RPMI7951 (cell line): ENCODE data around the gene RALGPS1. TPM values are rescaled to one million over a fixed set of nuclear protein-coding genes. Genes with fewer than 3 reads are reported as not detected.

Experiments
- DNase-seq: peaks from one replicate; pipeline ENCODE4 v3.0.0-alpha.2; 2012; ENCODE audit warnings: low read depth
- total RNA-seq: library from RNA; depleted of rRNA; stranded (reverse); fragments of >200 nt; shearing (Covaris generic); gene quantifications from 2 replicates; pipeline ENCODE4 v1.2.3, GENCODE V29; 2014

RALGPS1 gene
- total RNA-seq, 1 experiment from 2014 or later, result 4.0 TPM

DNA sequence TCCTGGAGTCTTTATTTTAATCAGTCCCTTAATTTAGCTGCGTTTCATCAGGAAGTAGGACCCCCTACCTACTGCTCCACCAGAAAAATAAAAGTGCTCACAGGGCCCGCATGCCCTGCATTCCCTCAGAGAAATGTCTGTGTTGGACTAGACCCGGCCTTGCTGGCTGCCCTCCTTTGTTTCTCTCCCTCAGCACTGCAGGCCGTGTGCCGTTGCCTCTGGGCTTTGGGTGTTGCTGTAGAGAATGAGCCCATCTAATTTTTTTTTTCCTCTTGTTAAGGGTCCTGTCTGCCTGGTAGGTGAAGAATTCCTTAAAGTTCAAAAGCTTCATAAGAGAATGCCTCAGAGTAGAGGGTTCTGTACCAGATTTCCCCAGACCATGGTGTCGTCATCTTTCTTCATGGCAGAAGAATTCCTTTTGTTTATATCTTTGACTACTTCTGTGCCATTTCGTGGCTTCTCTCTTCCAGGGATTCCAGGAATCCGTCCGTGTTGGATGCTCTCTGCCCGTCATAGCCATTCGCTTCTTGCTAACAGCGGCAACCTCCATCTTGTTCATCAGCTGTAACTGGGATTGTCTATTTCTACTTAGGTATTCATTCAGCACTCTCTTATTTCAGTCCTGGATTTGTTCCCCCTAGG is 257.6 kb downstream of the RALGPS1 start:
- no peak for DNase-seq

DNA sequence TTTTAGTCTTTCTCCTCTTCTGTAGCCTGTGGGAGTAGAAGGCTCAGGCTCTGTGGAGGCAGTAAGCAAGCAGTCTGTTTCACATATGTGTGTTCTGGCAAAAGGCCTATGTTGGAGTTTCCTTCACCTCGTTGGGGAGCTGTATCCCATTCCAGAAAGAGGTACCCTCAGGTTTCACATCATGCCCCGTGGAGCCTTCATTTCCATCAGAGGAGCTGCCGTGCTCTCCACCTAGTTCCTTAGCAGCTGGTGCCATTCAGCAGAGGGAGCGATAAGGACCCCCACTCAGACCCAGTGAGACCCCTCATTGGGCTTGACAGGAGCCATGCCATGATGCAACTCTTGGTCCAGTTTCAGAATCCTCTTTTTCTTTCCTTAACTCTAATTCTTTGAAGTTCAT is 258.5 kb downstream of the RALGPS1 start:
- no peak for DNase-seq

DNA sequence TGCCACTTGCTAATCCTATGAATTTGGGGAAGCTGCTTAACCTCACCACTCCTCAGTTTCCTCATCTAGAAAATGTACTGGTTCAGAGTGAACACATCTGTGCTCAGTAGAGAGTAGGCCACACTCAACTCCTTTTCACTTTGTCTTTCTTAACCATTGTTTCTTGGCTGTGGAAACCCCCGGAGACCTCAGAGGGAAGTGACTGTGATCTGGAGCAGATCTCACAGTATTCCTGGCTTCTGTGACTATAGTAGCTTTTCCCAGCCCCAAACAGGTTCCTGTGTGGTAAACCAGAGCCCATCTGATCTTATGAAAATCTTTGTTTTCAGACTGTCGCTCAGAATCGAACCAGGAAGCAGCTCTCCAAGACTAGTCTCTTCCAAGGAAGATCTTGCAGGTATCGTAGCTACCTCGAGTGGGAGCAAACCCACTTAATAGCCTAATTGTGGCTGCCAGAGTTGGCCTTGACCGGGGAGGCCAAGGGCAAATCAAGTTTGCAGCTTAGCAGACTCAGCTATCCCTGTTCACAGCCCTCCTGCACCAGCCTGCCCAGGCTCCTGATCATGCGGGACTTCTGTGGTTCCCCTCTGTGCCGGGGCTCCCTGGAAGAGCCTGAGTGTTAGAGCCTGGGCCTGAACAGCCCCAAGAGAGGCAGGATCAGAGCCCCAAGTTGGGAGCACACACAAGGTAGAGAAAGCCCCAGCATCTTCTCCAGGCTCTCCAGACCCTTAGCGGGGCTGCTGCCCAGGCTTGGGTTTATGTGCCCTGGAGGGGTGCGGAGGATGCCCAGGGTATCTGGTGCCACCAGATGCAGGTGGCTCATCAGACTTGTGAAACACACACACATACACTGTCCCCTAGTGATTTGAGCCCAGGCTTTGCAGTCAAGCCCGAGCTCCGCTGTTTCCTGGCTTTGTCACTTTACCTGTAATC is 260.1 kb downstream of the RALGPS1 start:
- no peak for DNase-seq

DNA sequence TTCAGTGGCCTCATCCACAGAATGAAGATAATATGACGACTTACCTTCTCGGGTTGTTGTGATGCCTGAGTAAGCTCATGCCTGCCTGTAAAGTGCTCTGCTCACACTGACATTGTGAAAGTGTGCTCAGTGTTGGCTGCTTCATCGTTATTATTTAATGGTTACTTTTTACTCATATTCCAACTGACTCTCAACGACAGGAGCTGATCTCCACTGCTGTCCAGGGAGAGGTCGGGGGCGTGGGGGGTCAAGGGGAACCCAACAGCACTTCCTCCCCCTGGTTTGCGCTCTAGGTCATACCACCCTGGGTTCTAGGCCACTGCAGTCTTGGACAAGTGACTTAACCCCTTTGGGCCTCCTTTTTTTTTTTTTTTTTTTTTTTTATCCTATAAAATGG is 260.7 kb downstream of the RALGPS1 start:
- DNase-seq, result no peak

DNA sequence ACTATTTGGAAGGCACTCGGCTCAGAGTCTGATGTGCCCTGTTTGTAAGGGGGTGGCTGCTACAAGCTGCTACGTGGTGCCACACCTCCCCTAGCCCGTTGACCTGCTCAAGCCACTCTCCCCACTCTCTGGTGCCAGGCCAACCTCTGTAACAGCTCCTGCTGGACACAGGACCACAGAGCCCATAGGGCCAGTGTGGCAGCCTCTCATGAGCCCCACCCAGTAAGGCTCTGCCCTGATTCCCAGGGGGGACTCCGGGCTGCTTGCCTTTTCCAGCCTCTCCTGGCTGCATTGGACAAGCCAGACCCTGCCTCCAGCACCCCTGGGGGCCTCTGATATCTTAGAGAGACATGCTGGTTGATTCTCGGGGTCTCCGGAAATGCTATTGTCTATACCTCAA is 261.2 kb downstream of the RALGPS1 start:
- DNase-seq, result no peak

DNA sequence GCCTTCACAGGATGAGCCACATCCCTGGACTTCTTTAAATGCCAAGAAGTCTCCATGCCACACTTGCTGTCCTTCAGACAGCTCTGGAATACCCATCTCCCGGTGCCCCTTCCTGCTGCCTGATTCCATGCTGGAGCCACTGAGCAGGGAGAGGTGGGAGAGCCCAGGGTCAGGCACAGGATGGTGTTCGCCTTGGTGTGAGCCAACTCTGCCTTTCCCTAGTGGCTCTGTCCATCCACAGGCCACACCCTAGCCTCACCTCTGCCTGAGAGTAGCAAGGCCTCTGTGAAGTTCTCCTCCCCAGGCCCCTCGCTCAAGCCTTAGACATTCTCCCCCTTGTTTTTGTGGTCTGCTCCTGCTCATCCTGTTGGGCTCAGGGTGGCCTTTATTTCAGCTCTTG is 262.0 kb downstream of the RALGPS1 start:
- no peak for DNase-seq

DNA sequence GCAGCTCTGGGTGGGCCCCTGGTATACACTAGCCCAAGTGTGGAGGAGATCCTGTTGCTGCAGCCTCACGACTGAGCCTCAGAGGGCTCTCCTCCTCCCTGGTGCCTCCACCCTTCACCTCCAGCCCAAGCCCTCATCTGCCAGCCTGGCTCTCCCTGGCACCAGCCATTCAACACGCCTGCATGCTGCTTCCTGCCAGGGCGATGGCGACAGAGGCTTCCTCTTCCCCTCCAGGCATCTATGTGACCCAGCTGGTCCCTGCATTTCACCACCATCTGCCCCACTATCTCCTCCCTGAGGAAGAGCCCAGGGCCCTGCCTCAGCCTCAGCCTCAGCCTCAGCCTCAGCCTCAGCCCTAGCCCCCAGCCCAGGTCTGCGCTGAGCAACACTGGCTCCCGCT is 262.6 kb downstream of the RALGPS1 start:
- no peak for DNase-seq

DNA sequence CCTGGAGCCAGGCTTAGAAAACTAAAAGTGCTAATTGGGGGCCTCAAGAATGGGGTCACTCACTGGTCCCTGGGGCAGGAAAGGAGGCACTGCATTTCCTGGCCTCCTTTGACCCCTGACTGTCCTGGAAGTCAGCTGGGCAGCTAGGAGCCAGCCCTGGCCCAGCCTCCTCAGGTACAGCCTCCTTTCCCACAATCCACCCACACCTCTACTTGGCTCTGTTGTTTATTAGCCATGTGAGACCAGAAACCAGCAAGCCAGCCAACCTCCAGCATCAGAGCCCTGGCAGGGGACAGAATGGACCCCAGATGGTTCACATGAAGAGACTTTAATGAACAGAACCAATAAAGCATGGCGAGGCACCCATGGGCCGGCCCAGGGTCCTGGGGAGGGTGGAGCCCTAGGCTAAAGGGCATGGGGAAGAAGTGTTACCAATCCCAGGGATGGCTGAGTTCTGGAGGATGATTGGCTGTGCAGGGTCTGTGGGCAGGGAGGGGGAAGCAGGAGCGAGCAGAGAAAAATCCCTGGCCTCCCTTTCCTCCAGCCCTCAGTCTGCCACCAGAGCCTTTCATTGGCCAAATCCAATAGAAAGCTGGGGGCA is 263.2 kb downstream of the RALGPS1 start:
- DNase-seq, result no peak

DNA sequence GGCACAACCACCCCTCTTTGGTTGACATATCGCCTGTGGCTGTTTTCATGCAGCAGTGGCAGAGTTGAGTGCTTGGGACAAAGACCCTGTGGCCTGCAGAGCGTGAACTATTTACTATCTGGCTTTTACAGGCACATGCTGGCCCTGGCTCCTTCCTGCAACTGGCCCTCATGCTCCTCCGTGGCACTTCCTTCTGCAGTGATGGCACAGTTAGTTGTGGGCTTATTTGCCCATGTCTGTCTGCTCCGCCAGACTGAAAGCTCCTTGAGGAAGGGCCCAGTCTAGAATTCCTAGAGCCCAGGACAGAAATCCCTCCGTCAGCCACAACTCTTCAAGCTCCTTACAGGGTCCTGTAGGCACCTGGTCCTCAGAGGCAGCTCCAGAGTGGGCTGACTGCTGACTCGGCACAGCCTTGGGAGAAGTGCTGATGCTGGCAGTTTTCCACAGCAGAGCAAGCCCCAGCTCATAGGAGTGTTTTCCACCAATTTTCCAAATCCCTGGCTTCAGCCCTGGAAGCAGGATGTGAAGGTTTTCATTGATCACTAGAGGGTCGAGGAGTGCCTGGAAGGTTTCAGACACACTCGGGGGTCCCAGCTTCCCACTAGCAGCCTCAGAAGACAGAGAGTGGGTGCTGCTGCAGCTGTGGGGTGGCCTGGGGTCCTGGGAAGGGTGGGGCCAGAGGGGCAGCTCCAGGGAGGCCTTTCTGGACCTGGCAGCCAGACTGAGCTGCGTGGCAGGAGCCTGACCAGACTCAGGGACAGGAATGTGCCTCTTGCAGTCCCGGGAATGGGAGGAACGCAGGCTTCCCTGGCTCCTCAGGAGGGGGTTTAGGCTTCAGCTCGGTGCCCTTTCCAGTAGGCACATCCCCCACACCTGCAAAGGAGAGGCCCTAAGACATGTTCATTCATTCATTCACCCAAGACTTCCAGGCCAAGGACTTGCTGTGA is 264.4 kb downstream of the RALGPS1 start:
- DNase-seq, result no peak

DNA sequence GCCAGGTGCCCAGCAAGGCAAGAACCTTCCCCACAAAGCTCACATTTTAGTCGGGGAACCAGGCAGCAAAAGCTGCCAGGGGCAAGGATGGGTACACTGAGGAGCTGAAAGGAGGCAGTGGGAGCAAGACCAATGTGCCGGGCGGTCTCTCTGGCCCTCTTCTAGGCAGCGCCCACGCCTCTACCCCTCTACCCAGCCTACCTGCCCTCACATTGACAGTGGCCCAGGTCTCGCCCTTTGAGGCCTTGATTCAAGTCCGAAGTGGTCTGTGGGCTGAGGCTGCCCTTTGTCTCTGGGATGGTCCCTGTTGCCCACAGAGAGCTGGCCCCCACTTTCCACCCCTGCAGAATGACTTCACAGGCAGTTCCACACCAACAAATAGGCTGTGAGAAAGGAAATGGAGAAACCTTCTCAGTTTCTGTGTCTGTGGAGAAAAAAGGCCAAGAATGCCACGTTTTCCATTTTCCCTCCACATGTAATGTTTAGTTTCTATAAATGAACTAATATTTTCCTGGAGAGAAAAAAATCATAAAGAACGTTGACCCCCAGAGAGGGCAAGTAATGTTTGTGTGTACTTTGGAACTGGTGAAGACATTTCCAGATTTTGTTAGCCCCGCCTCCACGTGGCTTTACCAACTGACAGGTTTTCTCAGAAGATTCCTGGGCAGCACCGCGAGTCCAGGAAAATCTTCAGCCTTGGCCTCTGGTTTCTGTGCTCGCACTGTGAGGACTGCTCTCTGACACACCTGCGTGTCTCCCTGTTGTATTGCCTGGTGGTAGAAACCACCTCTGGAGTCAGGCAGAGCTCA is 265.3 kb downstream of the RALGPS1 start:
- no peak for DNase-seq

DNA sequence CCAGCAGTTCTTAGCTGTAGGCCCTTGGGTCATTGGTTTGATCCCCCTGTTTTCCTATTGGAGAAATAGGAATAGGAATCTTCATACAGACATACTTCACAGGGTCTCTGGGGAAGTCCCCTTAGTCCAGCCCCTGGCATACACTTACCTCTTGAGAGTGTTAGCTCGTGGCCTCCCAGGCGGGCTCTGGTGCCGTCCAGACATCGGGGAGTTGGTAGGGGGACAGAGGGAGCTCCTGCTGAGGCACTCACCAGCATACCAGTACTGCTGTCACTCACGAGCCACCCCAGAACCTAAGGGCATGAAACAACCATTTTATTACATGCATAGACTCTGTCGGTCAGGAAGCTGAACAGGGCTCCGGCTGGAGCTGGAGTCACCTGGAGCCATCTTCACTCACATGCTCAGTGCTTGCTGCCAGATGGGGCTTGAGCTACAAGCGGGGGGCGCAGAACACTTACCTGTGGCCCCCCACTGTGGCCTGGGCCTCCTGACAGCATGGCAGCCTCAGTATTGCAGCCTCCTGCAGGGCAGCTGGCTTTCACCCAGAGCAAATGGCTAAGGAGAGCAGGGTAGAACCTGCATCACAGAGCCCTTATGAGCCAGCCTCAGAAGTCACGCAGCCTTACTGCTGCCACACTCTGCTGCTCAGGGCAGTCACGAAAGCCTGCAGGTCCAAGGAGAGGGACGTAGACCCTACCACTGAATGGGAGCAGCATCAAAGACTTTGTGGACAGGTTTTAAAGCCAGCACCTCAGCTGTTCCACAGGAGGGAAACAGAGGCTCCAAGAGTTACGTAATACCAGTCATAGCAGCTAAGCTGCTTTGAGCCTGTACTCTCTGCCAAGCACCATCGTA is 266.1 kb downstream of the RALGPS1 start:
- no peak for DNase-seq

DNA sequence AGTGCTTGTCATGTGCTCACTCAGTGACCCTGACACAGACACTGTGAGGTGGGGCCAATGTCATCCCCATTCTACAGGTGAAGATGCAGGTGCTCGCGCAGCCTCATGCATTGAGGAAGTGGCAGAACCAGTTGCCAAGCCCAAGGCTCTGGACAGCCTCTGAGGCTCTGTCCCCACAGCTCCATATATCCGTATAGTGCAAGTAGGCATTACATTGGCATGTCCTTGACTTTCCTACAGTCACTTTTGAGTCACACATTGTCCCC is 266.7 kb downstream of the RALGPS1 start:
- no peak for DNase-seq

DNA sequence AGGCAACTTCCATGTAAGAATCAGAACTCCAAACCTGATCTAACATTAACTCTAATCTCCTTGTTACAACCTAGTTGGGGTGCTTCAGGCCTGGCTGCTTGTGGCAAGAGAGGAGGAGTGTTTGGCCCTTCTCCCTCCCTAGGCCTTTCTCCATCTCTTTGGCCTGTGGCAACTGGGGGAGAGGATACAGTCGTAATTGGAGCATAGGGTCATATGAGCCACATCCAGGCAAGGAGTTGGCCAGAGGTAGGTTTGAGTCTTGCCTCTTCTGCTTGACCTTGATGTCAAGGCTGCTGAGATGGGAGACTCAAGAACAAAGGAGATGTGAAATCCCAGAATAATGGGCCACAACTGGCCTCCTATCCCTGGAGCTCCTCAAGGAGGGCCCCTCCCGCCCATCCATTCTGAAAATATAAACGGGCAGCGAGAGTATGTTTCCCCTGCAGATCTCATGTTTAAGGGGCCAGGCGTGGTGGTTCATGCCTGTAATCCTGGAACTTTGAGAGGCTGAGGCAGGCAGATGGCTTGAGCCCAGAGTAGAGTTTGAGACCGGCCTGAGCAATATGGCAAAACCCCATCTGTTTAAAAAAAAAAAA is 267.1 kb downstream of the RALGPS1 start:
- no peak for DNase-seq

DNA sequence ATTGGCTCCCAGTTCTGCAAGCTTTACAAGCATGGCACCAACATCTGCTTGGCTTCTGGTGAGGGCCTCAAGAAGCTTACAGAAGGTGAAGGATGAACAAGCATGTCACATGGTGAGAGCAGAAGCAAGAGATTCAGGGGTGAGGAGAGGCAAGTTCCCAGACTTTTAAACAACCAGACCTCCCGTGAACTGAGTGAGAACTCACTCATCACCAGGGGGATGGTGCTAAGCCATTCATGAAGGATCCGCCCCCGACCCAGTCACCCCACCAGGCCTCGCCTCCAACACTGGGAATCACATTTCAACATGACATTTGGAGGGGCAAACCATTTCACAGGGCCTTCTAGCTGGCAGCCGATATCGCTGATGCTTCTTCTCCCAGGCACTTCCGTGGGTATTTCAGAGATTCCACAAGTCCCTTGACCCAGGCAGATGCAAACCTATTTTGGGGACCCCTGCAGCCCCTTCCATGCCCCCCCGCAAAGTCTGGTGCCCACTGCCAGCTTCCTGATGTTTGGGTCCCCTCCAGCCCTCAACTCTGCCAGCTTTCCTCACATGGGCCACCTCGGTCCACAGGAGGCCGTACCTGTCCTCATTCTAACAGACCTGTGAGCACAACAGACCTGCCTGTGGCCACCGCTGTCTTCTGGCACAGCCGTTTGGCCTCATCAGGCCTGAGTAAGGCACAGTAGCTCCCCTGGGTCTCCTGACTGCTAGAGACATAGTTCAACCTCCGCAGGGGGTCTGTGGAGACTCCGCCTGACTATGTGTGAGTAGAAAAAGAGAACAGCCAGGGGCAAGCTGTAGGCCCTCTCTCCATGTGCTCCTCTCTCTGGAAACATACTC is 268.5 kb downstream of the RALGPS1 start:
- DNase-seq, result no peak

DNA sequence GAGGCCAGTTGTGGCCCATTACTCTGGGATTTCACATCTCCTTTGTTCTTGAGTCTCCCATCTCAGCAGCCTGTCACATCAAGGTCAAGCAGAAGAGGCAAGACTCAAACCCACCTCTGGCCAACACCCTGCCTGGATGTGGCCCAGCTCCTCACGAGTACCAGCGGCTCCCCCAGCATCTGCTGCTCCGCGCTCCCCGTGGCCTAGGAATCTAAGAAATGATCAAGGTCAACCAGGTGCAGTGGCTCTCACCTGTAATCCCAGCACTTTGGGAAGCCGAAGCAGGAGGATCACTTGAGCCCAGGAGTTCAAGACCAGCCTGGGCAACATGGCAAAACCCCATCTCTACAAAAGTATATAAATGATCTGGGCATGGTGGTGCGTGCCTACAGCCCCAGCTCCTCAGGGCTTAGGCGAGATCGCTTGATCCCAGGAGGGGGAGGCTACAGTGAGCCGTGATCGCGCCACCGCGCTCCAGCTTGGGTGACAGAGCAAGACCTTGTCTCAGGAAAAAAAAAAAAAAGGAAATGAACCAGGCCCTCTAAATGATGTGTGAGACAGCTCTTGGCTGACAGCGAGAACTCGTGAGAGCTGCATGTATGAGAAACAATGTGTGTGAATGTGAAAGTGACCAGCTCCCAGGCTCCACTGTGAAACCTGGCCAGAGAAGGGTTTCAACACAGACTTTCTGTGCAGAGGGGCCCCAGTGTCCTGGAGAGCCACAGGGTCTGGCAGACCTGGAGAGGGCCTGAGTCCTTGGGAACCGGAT is 269.4 kb downstream of the RALGPS1 start:
- no peak for DNase-seq

DNA sequence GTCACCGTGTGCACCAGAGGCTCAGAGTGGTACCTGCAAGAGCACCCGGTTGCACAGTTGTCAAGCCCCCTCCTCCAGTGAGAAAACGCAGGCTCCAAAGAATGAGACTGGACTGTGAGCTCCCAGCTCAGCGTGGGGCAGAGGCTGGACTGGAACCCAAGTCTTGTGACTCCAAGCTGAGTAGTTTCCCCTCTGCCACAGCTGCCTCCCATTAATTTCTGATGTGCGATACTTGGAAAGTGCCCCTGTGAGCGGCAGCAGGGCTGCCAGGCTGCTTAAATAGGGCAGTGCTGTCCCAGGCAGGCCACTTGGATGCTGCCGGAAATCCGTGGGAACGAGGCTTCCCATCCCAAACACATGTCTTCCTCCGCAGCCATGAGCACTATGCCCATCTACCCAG is 270.1 kb downstream of the RALGPS1 start:
- no peak for DNase-seq

DNA sequence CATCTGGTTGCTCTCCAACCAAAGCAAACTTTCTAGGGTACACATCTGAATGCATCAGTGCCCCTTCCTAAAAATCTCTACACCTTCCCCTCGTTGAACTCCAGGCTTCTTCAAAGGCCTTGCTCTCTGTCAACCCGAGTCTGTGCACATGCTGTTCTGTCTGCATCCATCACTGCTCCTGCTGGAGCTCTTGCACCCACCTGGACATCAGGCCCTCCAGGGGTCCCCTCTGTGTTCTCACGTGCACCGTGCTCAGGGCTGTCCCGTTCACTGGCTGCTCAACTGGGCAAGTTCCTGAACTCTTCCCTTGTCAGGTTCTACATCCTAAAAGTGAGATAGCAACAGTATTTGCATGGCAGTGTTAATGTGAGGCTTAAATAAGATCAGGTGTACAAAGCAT is 270.6 kb downstream of the RALGPS1 start:
- DNase-seq, result no peak
